H1 (cell line): ENCODE measurements around the gene RIBC2. TPM values are rescaled to one million over a fixed set of nuclear protein-coding genes. Genes with fewer than 3 reads are reported as not detected.
A peak's percentile ranks its signal among the peaks of the same experiment; 100 is the strongest.

Experiments used
- ASH2L ChIP-seq: fragments of 200-600, 300-600 bp; sonication (generic); IDR thresholded peaks from one replicate; pipeline ENCODE4 v1.7.1; 2017; ENCODE audit warnings: low read length
- BACH1 ChIP-seq: IDR thresholded peaks from 2 replicates; pipeline ENCODE4 v1.6.1; 2012; ENCODE audit warnings: low read length, improper control_type of control experiment
- CHD2 ChIP-seq: IDR thresholded peaks from 2 replicates; pipeline ENCODE4 v1.6.1; 2012; ENCODE audit warnings: low read length, improper control_type of control experiment
- EZH2 ChIP-seq: fragments of 200-600 bp; sonication (generic); IDR thresholded peaks from 2 replicates; pipeline ENCODE4 v1.7.1; 2012; ENCODE audit warnings: low read depth, mild to moderate bottlenecking, moderate library complexity, low read length, inconsistent platforms; ENCODE audit not compliant: severe bottlenecking
- GTF2F1 ChIP-seq: IDR thresholded peaks from 2 replicates; pipeline ENCODE4 v1.6.1; 2012; ENCODE audit warnings: low read depth, low read length, improper control_type of control experiment, borderline replicate concordance
- KDM1A ChIP-seq: fragments of 200-600, 300-600 bp; sonication (generic); IDR thresholded peaks from 2 replicates; pipeline ENCODE4 v1.7.1; 2016; ENCODE audit warnings: mild to moderate bottlenecking, low read length, borderline replicate concordance
- PHF8 ChIP-seq: fragments of 200-600 bp; sonication (generic); conservative IDR thresholded peaks from 2 replicates; pipeline ENCODE4 v1.7.1; 2012; ENCODE audit warnings: low read depth, mild to moderate bottlenecking, inconsistent platforms, low read length, moderate library complexity
- POLR2AphosphoS5 ChIP-seq: IDR thresholded peaks from 2 replicates; pipeline ENCODE4 v1.6.1; 2011; ENCODE audit warnings: low read depth, low read length
- RBBP5 ChIP-seq: IDR thresholded peaks from 2 replicates; pipeline ENCODE4 v1.7.1; 2012; ENCODE audit warnings: low read depth, mild to moderate bottlenecking, inconsistent platforms, low read length, moderate library complexity, borderline replicate concordance
- RXRA ChIP-seq: IDR thresholded peaks from 2 replicates; pipeline ENCODE4 v1.6.1; 2011; ENCODE audit warnings: low read depth, mild to moderate bottlenecking, low read length, moderate library complexity; ENCODE audit not compliant: insufficient read depth
- SAP30 ChIP-seq: fragments of 300-600 bp; sonication (generic); IDR thresholded peaks from 2 replicates; pipeline ENCODE4 v1.7.1; 2012; ENCODE audit warnings: low read length, moderate library complexity, mild to moderate bottlenecking, inconsistent platforms; ENCODE audit not compliant: insufficient read depth, insufficient replicate concordance
- SP1 ChIP-seq: IDR thresholded peaks from 2 replicates; pipeline ENCODE4 v1.6.1; 2011; ENCODE audit warnings: low read depth, low read length
- SP4 ChIP-seq: IDR thresholded peaks from 2 replicates; pipeline ENCODE4 v1.6.1; 2012; ENCODE audit warnings: low read length, inconsistent platforms
- SUZ12 ChIP-seq: fragments of 200-600 bp; sonication (generic); IDR thresholded peaks from 2 replicates; pipeline ENCODE4 v1.6.1; 2012; ENCODE audit warnings: mild to moderate bottlenecking, inconsistent platforms, low read length, moderate library complexity, mixed read lengths
- TAF1 ChIP-seq: IDR thresholded peaks from 2 replicates; pipeline ENCODE4 v1.6.1; 2011; ENCODE audit warnings: mild to moderate bottlenecking, low read depth, low read length
- TAF7 ChIP-seq: optimal IDR thresholded peaks from 2 replicates; pipeline ENCODE3; 2011; ENCODE audit warnings: low read depth, mild to moderate bottlenecking, inconsistent platforms, low read length, moderate library complexity, borderline replicate concordance
- TBP ChIP-seq: IDR thresholded peaks from 2 replicates; pipeline ENCODE4 v1.6.1; 2011; ENCODE audit warnings: low read depth, low read length, improper control_type of control experiment
- TCF12 ChIP-seq: IDR thresholded peaks from 2 replicates; pipeline ENCODE4 v1.6.1; 2011; ENCODE audit warnings: low read depth, mild to moderate bottlenecking, low read length
- USF2 ChIP-seq: IDR thresholded peaks from 2 replicates; pipeline ENCODE4 v1.6.1; 2011; ENCODE audit warnings: low read length, improper control_type of control experiment
- YY1 ChIP-seq: IDR thresholded peaks from 2 replicates; pipeline ENCODE4 v1.6.1; 2011; ENCODE audit warnings: low read depth, mild to moderate bottlenecking, low read length
- polyA plus RNA-seq, 7 experiments: library from polyadenylated mRNA; depleted of rRNA in 3 of 7; stranded (reverse) in 5 of 7; unstranded in 2 of 7; fragments of >200 nt in 5 of 7; fragments of 200-250 nt in 2 of 7; gene quantifications; 1 replicate in 5 of 7; 2 replicates in 1 of 7; 4 replicates in 1 of 7; pipeline versions ENCODE4 v1.2.1 to v1.2.3, GENCODE V29; 2011 to 2013; ENCODE audit warnings: missing spikeins in 2 of 7, mixed read lengths in 2 of 7
- total RNA-seq: library from RNA; stranded (reverse); fragmentation: NEBNext Ultra II Directional; extraction: Animal tissue kit (Norgen Biotek cat#: 25700); gene quantifications from 2 replicates; pipeline ENCODE4 v1.2.1, GENCODE V29; 2021

The RIBC2 gene
- total and polyA plus RNA-seq, 2 of the 8 experiments (the other 6 are each of a cell fraction or from before 2014, with no cell fraction given) = 0.79 to 2.1 TPM

GRCh38 chr22:45413368-45414211 is at the start of gene RIBC2, which contains the start of gene SMC1B (continued):
- TF ChIP-seq TCF12 (no peak), RBBP5 (peak; percentile 33; the same call in 1 of the 2 replicates), SAP30 (peak; percentile 69), RXRA (no peak), USF2 (no peak), TBP (no peak), CHD2 (peak; percentile 99), TAF7 (no peak), TAF1 (peak; percentile 55; the same call in 1 of the 2 replicates), GTF2F1 (no peak), SUZ12 (0 out of 2 replicates have a peak, but pooled peaks have one; percentile 41), POLR2AphosphoS5 (no peak), SP4 (0 out of 2 replicates have a peak, but pooled peaks have one; percentile 24), PHF8 (no peak), ASH2L (peak; percentile 84), YY1 (no peak), SP1 (no peak), BACH1 (peak; percentile 47; the same call in 1 of the 2 replicates), EZH2 (peak; percentile 47), KDM1A (0 out of 2 replicates have a peak, but pooled peaks have one; percentile 44)
